T-helper 1 cell treated with Interleukin-12 subunit alpha and Interleukin-12 subunit beta and Interleukin-4 antibody, amounts not matched to agents 30 μg/mL and 1 μg/mL, for 36 hours (primary cell): ENCODE data around the gene SERTAD2.
A peak's percentile ranks its signal among the peaks of the same experiment; 100 is the strongest.

Experiments used
- H3K27ac Mint-ChIP-seq: one replicate; pipeline ENCODE4 v1.8.0; 2021; ENCODE audit warnings: mild to moderate bottlenecking, mixed read lengths
- H3K27me3 Mint-ChIP-seq: one replicate; pipeline ENCODE4 v1.8.0; 2021; ENCODE audit warnings: low read depth, mixed read lengths
- H3K36me3 Mint-ChIP-seq: one replicate; pipeline ENCODE4 v1.8.0; 2021; ENCODE audit warnings: low read depth, mixed read lengths
- H3K4me1 Mint-ChIP-seq: one replicate; pipeline ENCODE4 v1.8.0; 2021; ENCODE audit warnings: low read depth, mixed read lengths
- H3K4me3 Mint-ChIP-seq: one replicate; pipeline ENCODE4 v1.8.0; 2021; ENCODE audit warnings: mild to moderate bottlenecking, moderate library complexity, mixed read lengths
- H3K9me3 Mint-ChIP-seq: one replicate; pipeline ENCODE4 v1.8.0; 2021; ENCODE audit warnings: mixed read lengths

The SERTAD2 gene

GRCh38 chr2:64646007-64646880, 7.5 kb downstream of the SERTAD2 start:
- H3K4me1 Mint-ChIP-seq: peaks cover 65% of the 10 kb centered on the region
- no peaks in the 10 kb centered on the region for H3K27me3 Mint-ChIP-seq
- H3K36me3 Mint-ChIP-seq: peaks cover 9% of the 10 kb centered on the region
- H3K9me3 Mint-ChIP-seq: no peaks in the 10 kb centered on the region
- no peak overlapping the region for H3K4me3 Mint-ChIP-seq
- H3K27ac Mint-ChIP-seq: no peak overlapping the region

- Mint-ChIP-seq H3K27me3 (no peaks in the 10 kb centered on the region), H3K27ac (peak overlapping the region; percentile 91), H3K4me1 (peaks cover 68% of the 10 kb centered on the region), H3K9me3 (no peaks in the 10 kb centered on the region), H3K36me3 (peaks cover 11% of the 10 kb centered on the region), H3K4me3 (peak overlapping the region; percentile 89)
Observed at GRCh38 chr2:64644458-64645382, 9.0 kb downstream of the SERTAD2 start.

- Mint-ChIP-seq H3K4me1 (peaks cover 70% of the 10 kb centered on the region), H3K9me3 (no peaks in the 10 kb centered on the region), H3K4me3 (peak overlapping the region; percentile 89), H3K27ac (peak overlapping the region; percentile 91), H3K36me3 (peaks cover 11% of the 10 kb centered on the region), H3K27me3 (no peaks in the 10 kb centered on the region)
Observed at GRCh38 chr2:64643838-64644457, 9.8 kb downstream of the SERTAD2 start.

GRCh38 chr2:64641599-64641998, 12.1 kb downstream of the SERTAD2 start:
- Mint-ChIP-seq H3K9me3 (no peaks in the 10 kb centered on the region), H3K36me3 (peaks cover 11% of the 10 kb centered on the region), H3K27ac (no peak overlapping the region), H3K27me3 (no peaks in the 10 kb centered on the region), H3K4me3 (no peak overlapping the region), H3K4me1 (peaks cover 75% of the 10 kb centered on the region)

GRCh38 chr2:64640153-64641044, 13.3 kb downstream of the SERTAD2 start:
- peaks cover 73% of the 10 kb centered on the region for H3K4me1 Mint-ChIP-seq

GRCh38 chr2:64639691-64640090, 14.0 kb downstream of the SERTAD2 start:
- Mint-ChIP-seq H3K27ac (no peak overlapping the region), H3K4me1 (peaks cover 67% of the 10 kb centered on the region), H3K36me3 (peaks cover 19% of the 10 kb centered on the region)

More at GRCh38 chr2:64640153-64641044, 13.3 kb downstream of the SERTAD2 start:
- H3K36me3 Mint-ChIP-seq: peaks cover 19% of the 10 kb centered on the region
- no peaks in the 10 kb centered on the region for H3K9me3 Mint-ChIP-seq
- no peaks in the 10 kb centered on the region for H3K27me3 Mint-ChIP-seq
- no peak overlapping the region for H3K4me3 Mint-ChIP-seq
- H3K27ac Mint-ChIP-seq: no peak overlapping the region

GRCh38 chr2:64638502-64639120, 15.1 kb downstream of the SERTAD2 start:
- Mint-ChIP-seq H3K27ac (peak overlapping the region; percentile 58), H3K4me1 (peaks cover 56% of the 10 kb centered on the region), H3K36me3 (peaks cover 25% of the 10 kb centered on the region), H3K9me3 (no peaks in the 10 kb centered on the region), H3K27me3 (no peaks in the 10 kb centered on the region), H3K4me3 (no peak overlapping the region)

More at GRCh38 chr2:64639691-64640090, 14.0 kb downstream of the SERTAD2 start:
- H3K27me3 Mint-ChIP-seq: no peaks in the 10 kb centered on the region
- no peak overlapping the region for H3K4me3 Mint-ChIP-seq
- H3K9me3 Mint-ChIP-seq: no peaks in the 10 kb centered on the region

GRCh38 chr2:64637931-64638330, 15.8 kb downstream of the SERTAD2 start:
- H3K27ac Mint-ChIP-seq: peak overlapping the region; percentile 58
- H3K4me1 Mint-ChIP-seq: peaks cover 51% of the 10 kb centered on the region
- H3K4me3 Mint-ChIP-seq: peak overlapping the region; percentile 12
- no peaks in the 10 kb centered on the region for H3K9me3 Mint-ChIP-seq
- peaks cover 32% of the 10 kb centered on the region for H3K36me3 Mint-ChIP-seq
- no peaks in the 10 kb centered on the region for H3K27me3 Mint-ChIP-seq

GRCh38 chr2:64637000-64637635, 16.6 kb downstream of the SERTAD2 start:
- peak overlapping the region; percentile 52 for H3K4me3 Mint-ChIP-seq
- peaks cover 32% of the 10 kb centered on the region for H3K36me3 Mint-ChIP-seq
- peaks cover 46% of the 10 kb centered on the region for H3K4me1 Mint-ChIP-seq
- H3K27ac Mint-ChIP-seq: peak overlapping the region; percentile 80
- H3K27me3 Mint-ChIP-seq: no peaks in the 10 kb centered on the region
- H3K9me3 Mint-ChIP-seq: no peaks in the 10 kb centered on the region

GRCh38 chr2:64635976-64636911, 17.5 kb downstream of the SERTAD2 start:
- Mint-ChIP-seq H3K36me3 (peaks cover 31% of the 10 kb centered on the region), H3K27ac (peak overlapping the region; percentile 80), H3K27me3 (no peaks in the 10 kb centered on the region), H3K4me1 (peaks cover 42% of the 10 kb centered on the region), H3K4me3 (peak overlapping the region; percentile 52), H3K9me3 (no peaks in the 10 kb centered on the region)

GRCh38 chr2:64634345-64635267, 19.1 kb downstream of the SERTAD2 start:
- H3K4me1 Mint-ChIP-seq: peaks cover 30% of the 10 kb centered on the region
- peaks cover 38% of the 10 kb centered on the region for H3K36me3 Mint-ChIP-seq
- no peak overlapping the region for H3K27ac Mint-ChIP-seq
- no peak overlapping the region for H3K4me3 Mint-ChIP-seq
- no peaks in the 10 kb centered on the region for H3K9me3 Mint-ChIP-seq
- no peaks in the 10 kb centered on the region for H3K27me3 Mint-ChIP-seq
